ENCODE measurements around the gene SGCA. TPM values are rescaled to one million over a fixed set of nuclear protein-coding genes. Genes with fewer than 3 reads are reported as not detected.

SGCA gene
- total RNA-seq, 2 experiments from 2014 or later = not detected

DNA sequence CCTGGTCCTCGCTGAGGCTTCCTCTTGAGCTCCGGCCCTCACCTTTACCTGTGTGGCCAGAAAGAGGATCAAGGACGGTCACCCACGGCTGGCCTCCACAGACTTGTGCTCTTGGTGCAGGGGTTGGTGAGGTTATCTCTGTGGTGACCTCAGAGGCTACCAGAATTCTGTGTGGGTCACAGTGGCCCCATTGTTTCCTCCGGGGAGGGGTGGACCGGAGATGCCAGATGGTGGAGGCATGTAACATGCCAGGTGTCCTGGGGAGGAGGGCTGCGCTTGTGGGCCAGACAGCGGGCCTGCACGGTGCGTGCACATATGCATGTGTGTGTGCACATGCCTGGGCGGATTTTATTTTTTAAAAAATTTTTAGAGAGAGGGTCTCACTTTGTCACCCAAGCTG is 6.3 kb downstream of the SGCA start:
- H3K9me3 Mint-ChIP-seq = no peaks in the 10 kb centered on the region
- ATAC-seq (ENCODE audit: poor library complexity) (no peak), DNase-seq (no peak)
- H3K27ac ChIP-seq (ENCODE audit: low read depth in 1 of 2, low read length in 2 of 2) = no peak overlapping the region
- H3K27ac Mint-ChIP-seq = no peak overlapping the region
- H3K27me3 Mint-ChIP-seq = no peaks in the 10 kb centered on the region
- ChIA-PET CTCF (no interaction called here), POLR2A (no interaction called here)
- H3K4me3 Mint-ChIP-seq = no peak overlapping the region
- no peaks in the 10 kb centered on the region for H3K36me3 ChIP-seq (ENCODE audit: insufficient read depth, low read length)
- no peak overlapping the region for H3K4me3 ChIP-seq (ENCODE audit: low read length)
- H3K4me1 ChIP-seq (ENCODE audit: insufficient read depth, low read length) = peaks cover 18% of the 10 kb centered on the region
- H3K27me3 ChIP-seq (ENCODE audit: control insufficient read depth in 1 of 2, insufficient read depth in 2 of 2, low read length in 2 of 2) = no peaks in the 10 kb centered on the region
- peaks cover 12% of the 10 kb centered on the region for H3K4me1 Mint-ChIP-seq (ENCODE audit: low read depth)
- intact Hi-C loops (cut with DNase I, micrococcal nuclease) = no loop called here
- H3K36me3 Mint-ChIP-seq (ENCODE audit: low read depth) = no peaks in the 10 kb centered on the region
- TF ChIP-seq, protein P1, sequence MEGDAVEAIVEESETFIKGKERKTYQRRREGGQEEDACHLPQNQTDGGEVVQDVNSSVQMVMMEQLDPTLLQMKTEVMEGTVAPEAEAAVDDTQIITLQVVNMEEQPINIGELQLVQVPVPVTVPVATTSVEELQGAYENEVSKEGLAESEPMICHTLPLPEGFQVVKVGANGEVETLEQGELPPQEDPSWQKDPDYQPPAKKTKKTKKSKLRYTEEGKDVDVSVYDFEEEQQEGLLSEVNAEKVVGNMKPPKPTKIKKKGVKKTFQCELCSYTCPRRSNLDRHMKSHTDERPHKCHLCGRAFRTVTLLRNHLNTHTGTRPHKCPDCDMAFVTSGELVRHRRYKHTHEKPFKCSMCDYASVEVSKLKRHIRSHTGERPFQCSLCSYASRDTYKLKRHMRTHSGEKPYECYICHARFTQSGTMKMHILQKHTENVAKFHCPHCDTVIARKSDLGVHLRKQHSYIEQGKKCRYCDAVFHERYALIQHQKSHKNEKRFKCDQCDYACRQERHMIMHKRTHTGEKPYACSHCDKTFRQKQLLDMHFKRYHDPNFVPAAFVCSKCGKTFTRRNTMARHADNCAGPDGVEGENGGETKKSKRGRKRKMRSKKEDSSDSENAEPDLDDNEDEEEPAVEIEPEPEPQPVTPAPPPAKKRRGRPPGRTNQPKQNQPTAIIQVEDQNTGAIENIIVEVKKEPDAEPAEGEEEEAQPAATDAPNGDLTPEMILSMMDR (IDR thresholded peaks at IDR 0.05) = no peak
- H3K9me3 ChIP-seq (ENCODE audit: control insufficient read depth in 1 of 2, insufficient read depth in 1 of 2, low read length in 2 of 2) = no peaks in the 10 kb centered on the region

DNA sequence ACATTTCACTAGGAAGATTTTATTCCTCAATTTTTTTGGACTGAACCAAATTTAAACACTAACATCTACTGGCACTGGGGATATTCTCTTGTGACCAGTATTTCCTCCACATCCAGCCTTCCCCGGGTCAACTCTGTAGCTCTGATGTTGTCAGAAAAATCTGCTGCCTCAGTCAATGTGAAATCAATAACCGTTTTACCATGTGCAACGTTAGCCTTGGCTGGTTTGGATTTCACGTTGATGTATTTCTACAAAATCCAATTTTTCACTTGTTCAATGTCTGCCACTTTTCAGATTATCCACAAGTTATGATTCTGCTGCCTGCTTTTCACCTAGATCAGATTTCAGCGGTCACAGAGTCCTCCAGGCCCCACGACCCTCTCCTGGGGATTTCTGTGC is 7.1 kb downstream of the SGCA start:
- Histone ChIP-seq H3K36me3 (ENCODE audit: insufficient read depth, low read length) (no peaks in the 10 kb centered on the region), H3K4me3 (ENCODE audit: low read length) (no peak overlapping the region), H3K27ac (ENCODE audit: low read depth in 1 of 2, low read length in 2 of 2) (no peak overlapping the region), H3K27me3 (ENCODE audit: control insufficient read depth in 1 of 2, insufficient read depth in 2 of 2, low read length in 2 of 2) (no peaks in the 10 kb centered on the region), H3K9me3 (ENCODE audit: control insufficient read depth in 1 of 2, insufficient read depth in 1 of 2, low read length in 2 of 2) (no peaks in the 10 kb centered on the region), H3K4me1 (ENCODE audit: insufficient read depth, low read length) (peaks cover 22% of the 10 kb centered on the region)
- Mint-ChIP-seq H3K36me3 (ENCODE audit: low read depth) (no peaks in the 10 kb centered on the region), H3K27ac (no peak overlapping the region), H3K4me3 (no peak overlapping the region), H3K4me1 (ENCODE audit: low read depth) (peaks cover 13% of the 10 kb centered on the region), H3K27me3 (no peaks in the 10 kb centered on the region), H3K9me3 (no peaks in the 10 kb centered on the region)
- ChIA-PET POLR2A (no interaction called here), CTCF (no interaction called here)
- no peak for ATAC-seq (ENCODE audit: poor library complexity)
- TF ChIP-seq, protein P1 (IDR thresholded peaks at IDR 0.05) = no peak
- intact Hi-C loops (cut with DNase I, micrococcal nuclease) = no loop called here
- no peak for DNase-seq

DNA sequence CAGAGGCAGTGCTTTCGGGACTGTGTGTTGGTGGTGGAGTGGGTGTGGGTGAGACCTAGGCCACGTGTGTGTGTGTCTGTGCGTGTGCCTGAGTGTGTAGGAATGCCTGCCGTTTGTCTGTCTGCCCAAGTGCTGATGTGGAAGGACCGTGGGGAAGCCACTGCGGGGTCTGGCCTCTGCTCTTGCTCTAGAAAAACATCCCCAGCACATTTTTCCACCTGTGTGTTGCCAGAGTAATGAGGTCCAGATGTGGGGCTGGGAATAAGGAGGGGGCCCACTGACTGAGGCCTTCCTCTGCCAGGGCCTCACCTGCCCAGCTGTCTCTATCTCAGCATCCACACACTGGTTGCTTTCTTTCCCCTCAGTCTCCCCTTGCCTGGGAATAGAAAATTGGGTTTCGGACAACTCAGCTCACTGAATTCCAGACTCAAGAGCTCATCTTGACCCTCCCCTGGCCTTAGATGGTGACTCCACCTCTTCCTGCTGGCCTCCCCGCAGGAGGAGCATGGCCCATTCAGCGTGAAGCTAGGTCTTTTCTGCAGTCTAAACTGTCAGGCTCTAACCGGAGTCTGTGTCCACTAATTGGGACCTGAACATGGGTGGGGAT is 7.6 kb downstream of the SGCA start:
- CTCF ChIA-PET = interaction anchor here (1.2 kb wide), 1 partner anchor 12 kb away, joined by 3 read pairs; no protein-coding TSS in a partner anchor
- Mint-ChIP-seq H3K27ac (no peak overlapping the region), H3K4me1 (ENCODE audit: low read depth) (peaks cover 18% of the 10 kb centered on the region), H3K27me3 (no peaks in the 10 kb centered on the region), H3K36me3 (ENCODE audit: low read depth) (no peaks in the 10 kb centered on the region), H3K4me3 (no peak overlapping the region), H3K9me3 (no peaks in the 10 kb centered on the region)
- TF ChIP-seq, protein P1 (IDR thresholded peaks at IDR 0.05) = no peak
- POLR2A ChIA-PET = no interaction called here
- peaks cover 22% of the 10 kb centered on the region for H3K4me1 ChIP-seq (ENCODE audit: insufficient read depth, low read length)
- H3K27ac ChIP-seq (ENCODE audit: low read depth in 1 of 2, low read length in 2 of 2) = no peak overlapping the region
- H3K36me3 ChIP-seq (ENCODE audit: insufficient read depth, low read length) = no peaks in the 10 kb centered on the region
- H3K4me3 ChIP-seq (ENCODE audit: low read length) = no peak overlapping the region
- ATAC-seq (ENCODE audit: poor library complexity) (no peak), DNase-seq (no peak)
- intact Hi-C loops (cut with DNase I, micrococcal nuclease) = no loop called here
- H3K9me3 ChIP-seq (ENCODE audit: control insufficient read depth in 1 of 2, insufficient read depth in 1 of 2, low read length in 2 of 2) = no peaks in the 10 kb centered on the region
- H3K27me3 ChIP-seq (ENCODE audit: control insufficient read depth in 1 of 2, insufficient read depth in 2 of 2, low read length in 2 of 2) = no peaks in the 10 kb centered on the region

Measured in CD4-positive, alpha-beta T cell (primary cell).